ENCODE data around the gene SMIM43. TPM values are rescaled to one million over a fixed set of nuclear protein-coding genes. Genes with fewer than 3 reads are reported as not detected.

SMIM43 gene
- total and polyA plus RNA-seq, 4 donors = not detected

- TF ChIP-seq REST (IDR thresholded peaks at IDR 0.05) = no peak
- no peak for TF ChIP-seq YY1 (IDR thresholded peaks at IDR 0.05)
- no peak for TF ChIP-seq EGR1 (IDR thresholded peaks at IDR 0.05; ENCODE audit: low read depth in 2 of 2)
- TF ChIP-seq GABPA (IDR thresholded peaks at IDR 0.05 in 1 of 2, conservative IDR thresholded peaks at IDR 0.05 in 1 of 2) = no peak
Observed at GRCh38 chr4:121784401-121784800, 19.4 kb upstream of the SMIM43 start (continued).

- TF ChIP-seq FOXA1 (IDR thresholded peaks at IDR 0.05) = no peak
- no peak for TF ChIP-seq SP1 (IDR thresholded peaks at IDR 0.05)
- TF ChIP-seq RXRA (IDR thresholded peaks at IDR 0.05) = no peak
- Histone ChIP-seq H3K9ac (ENCODE audit: low read depth in 1 of 2, low read length in 2 of 2) (no peak overlapping the region), H3K9me3 (ENCODE audit: control insufficient read depth in 4 of 4, low read length in 3 of 4) (peaks cover 0 to 6% (median 2%) of the 10 kb centered on the region in 4 donors), H3K27ac (ENCODE audit: low read depth in 1 of 2, low read length in 2 of 2) (no peak overlapping the region), H3K4me3 (ENCODE audit: low read depth in 1 of 3, low read length in 3 of 3) (no peak overlapping the region), H3K4me1 (ENCODE audit: control insufficient read depth in 4 of 4, insufficient read depth in 4 of 4, low read length in 3 of 4) (no peaks in the 10 kb centered on the region), H3K36me3 (ENCODE audit: control insufficient read depth in 4 of 4, insufficient read depth in 3 of 4, low read depth in 1 of 4, low read length in 3 of 4) (no peaks in the 10 kb centered on the region), H3K27me3 (ENCODE audit: control insufficient read depth in 4 of 4, insufficient read depth in 4 of 4, low read length in 3 of 4) (no peaks in the 10 kb centered on the region)
- WGBS = 53% methylated on average over 1 of the region's 1 CpG
- no peak for DNase-seq (ENCODE audit: low spot score)
Observed at GRCh38 chr4:121783210-121783609, 18.2 kb upstream of the SMIM43 start.

GRCh38 chr4:121778991-121779628, 14.1 kb upstream of the SMIM43 start:
- Histone ChIP-seq H3K9me3 (ENCODE audit: control insufficient read depth in 4 of 4, low read length in 3 of 4) (peaks cover 0 to under 1% (median 0%) of the 10 kb centered on the region in 4 donors), H3K4me3 (ENCODE audit: low read depth in 1 of 3, low read length in 3 of 3) (no peak overlapping the region), H3K27me3 (ENCODE audit: control insufficient read depth in 4 of 4, insufficient read depth in 4 of 4, low read length in 3 of 4) (no peaks in the 10 kb centered on the region), H3K4me1 (ENCODE audit: control insufficient read depth in 4 of 4, insufficient read depth in 4 of 4, low read length in 3 of 4) (no peaks in the 10 kb centered on the region), H3K27ac (ENCODE audit: low read depth in 1 of 2, low read length in 2 of 2) (no peak overlapping the region), H3K9ac (ENCODE audit: low read depth in 1 of 2, low read length in 2 of 2) (no peak overlapping the region), H3K36me3 (ENCODE audit: control insufficient read depth in 4 of 4, insufficient read depth in 3 of 4, low read depth in 1 of 4, low read length in 3 of 4) (no peaks in the 10 kb centered on the region)
- no peak for DNase-seq (ENCODE audit: low spot score)
- TF ChIP-seq YY1 (IDR thresholded peaks at IDR 0.05) = no peak
- TF ChIP-seq ATF3 (IDR thresholded peaks at IDR 0.05) = no peak
- no peak for TF ChIP-seq REST (IDR thresholded peaks at IDR 0.05)
- no peak for TF ChIP-seq CTCF (IDR thresholded peaks at IDR 0.05; ENCODE audit: low read depth, low read length, missing input control)
- no peak for TF ChIP-seq FOXA1 (IDR thresholded peaks at IDR 0.05)
- no peak for TF ChIP-seq HNF4G (IDR thresholded peaks at IDR 0.05)
- no peak for TF ChIP-seq SP1 (IDR thresholded peaks at IDR 0.05)
- 81% methylated on average over 8 of the region's 8 CpGs for WGBS

Data from liver (tissue), 9 donors.